AG09309 (cell line): Measurements from ENCODE around the gene DPM1.
"Not testable (repeated sequence)": the region's sequence is repeated elsewhere in the genome, so short reads cannot be mapped to it uniquely, and the experiment has no call there.

ENCODE experiments used
- DNase-seq: peaks from one replicate; pipeline ENCODE4 v3.0.0-alpha.2; 2010; ENCODE audit warnings: low read depth
- H3K4me3 ChIP-seq: 2 replicates; pipeline ENCODE4 v1.5.1; 2011; ENCODE audit warnings: mild to moderate bottlenecking, low read depth, low read length, moderate library complexity; ENCODE audit not compliant: control insufficient read depth
- CTCF ChIP-seq: IDR thresholded peaks from 2 replicates; pipeline ENCODE4 v1.5.1; 2011; ENCODE audit warnings: mild to moderate bottlenecking, low read depth, low read length, inconsistent platforms; ENCODE audit not compliant: insufficient read depth, control insufficient read depth; ENCODE audit errors: missing control alignments

DPM1 gene

GRCh38 chr20:50980851-50981713 is 22.8 kb upstream of the DPM1 start:
- TF ChIP-seq CTCF, result peak; percentile 77
- no peak overlapping the region for H3K4me3 ChIP-seq
- no peak for DNase-seq

- no peak overlapping the region for H3K4me3 ChIP-seq
- peak; percentile 98 for DNase-seq
- TF ChIP-seq CTCF, result no peak
These were observed 21.8 kb upstream of the DPM1 start for GRCh38 chr20:50980071-50980681.

GRCh38 chr20:50978533-50978932 is 20.2 kb upstream of the DPM1 start:
- DNase-seq, H3K4me3 ChIP-seq: not testable (repeated sequence)

- TF ChIP-seq CTCF, result no peak
- H3K4me3 ChIP-seq, result no peak overlapping the region
- DNase-seq, result no peak
These were observed 19.0 kb upstream of the DPM1 start for GRCh38 chr20:50977066-50978021.

- no peak overlapping the region for H3K4me3 ChIP-seq
- TF ChIP-seq CTCF, result no peak
- no peak for DNase-seq
These were observed 17.5 kb upstream of the DPM1 start for GRCh38 chr20:50975701-50976330.

GRCh38 chr20:50969912-50970311 is 11.6 kb upstream of the DPM1 start:
- TF ChIP-seq CTCF, result no peak
- no peak overlapping the region for H3K4me3 ChIP-seq
- DNase-seq, result no peak
